Measurements from ENCODE around the gene CFAP58.

DNA sequence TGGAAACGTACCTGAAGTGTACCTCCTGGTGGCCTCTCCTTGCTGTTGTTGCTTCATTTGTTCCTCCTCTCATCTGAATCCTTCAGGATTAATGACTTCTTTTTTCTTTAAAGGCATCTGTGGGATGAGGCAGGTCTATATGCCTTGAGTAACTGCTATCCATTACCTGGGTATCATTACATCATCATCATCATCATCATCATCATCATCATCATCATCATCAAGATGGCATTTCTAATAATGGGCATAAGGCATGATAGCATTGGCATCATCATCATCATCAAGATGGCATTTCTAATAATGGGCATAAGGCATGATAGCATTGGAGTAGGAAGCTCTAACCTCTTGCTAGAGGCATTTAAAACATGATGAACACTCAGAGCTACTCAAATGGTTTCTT is 59.9 kb downstream of the CFAP58 start:
- TF ChIP-seq, protein P1, sequence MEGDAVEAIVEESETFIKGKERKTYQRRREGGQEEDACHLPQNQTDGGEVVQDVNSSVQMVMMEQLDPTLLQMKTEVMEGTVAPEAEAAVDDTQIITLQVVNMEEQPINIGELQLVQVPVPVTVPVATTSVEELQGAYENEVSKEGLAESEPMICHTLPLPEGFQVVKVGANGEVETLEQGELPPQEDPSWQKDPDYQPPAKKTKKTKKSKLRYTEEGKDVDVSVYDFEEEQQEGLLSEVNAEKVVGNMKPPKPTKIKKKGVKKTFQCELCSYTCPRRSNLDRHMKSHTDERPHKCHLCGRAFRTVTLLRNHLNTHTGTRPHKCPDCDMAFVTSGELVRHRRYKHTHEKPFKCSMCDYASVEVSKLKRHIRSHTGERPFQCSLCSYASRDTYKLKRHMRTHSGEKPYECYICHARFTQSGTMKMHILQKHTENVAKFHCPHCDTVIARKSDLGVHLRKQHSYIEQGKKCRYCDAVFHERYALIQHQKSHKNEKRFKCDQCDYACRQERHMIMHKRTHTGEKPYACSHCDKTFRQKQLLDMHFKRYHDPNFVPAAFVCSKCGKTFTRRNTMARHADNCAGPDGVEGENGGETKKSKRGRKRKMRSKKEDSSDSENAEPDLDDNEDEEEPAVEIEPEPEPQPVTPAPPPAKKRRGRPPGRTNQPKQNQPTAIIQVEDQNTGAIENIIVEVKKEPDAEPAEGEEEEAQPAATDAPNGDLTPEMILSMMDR (IDR thresholded peaks at IDR 0.05; ENCODE audit: low read depth, low read length, missing input control) = no peak
- no peak for TF ChIP-seq RXRA (IDR thresholded peaks at IDR 0.05)
- TF ChIP-seq RAD21 (IDR thresholded peaks at IDR 0.05) = no peak
- no peak for TF ChIP-seq HNF4G (IDR thresholded peaks at IDR 0.05)
- no peak for TF ChIP-seq SP1 (IDR thresholded peaks at IDR 0.05)

Data from liver (tissue), 3 donors.